Midbrain (tissue), 1 donor: ENCODE measurements around the gene LRCH4.
"Not testable (repeated sequence)": the region's sequence is repeated elsewhere in the genome, so short reads cannot be mapped to it uniquely, and the experiment has no call there.

Experiments
- DNase-seq: peaks from one replicate; lab custom pipeline; 2025; lab: John Stamatoyannopoulos, UW

The LRCH4 gene

DNA sequence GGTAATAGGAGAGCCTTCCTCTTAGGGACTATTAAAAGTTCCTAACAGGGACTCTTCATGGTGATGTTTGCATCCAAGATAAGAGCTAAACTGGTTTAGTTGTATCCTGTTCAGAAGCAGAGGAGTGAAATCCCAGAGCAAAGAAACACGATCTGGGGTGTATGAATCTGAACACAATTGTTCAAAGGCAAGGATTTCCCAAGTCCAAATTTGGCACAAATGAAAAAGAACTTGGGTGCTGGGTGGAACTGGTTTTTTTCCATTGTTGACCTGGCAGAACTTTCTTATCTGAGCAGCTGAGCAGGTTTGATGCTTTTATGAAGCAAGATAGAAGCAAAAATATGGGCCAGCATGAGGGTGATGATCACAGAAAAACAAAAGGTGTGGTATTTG is 41.0 kb downstream of the LRCH4 start:
- no peak for DNase-seq

GRCh38 chr7:100544386-100544785 is 41.5 kb downstream of the LRCH4 start:
- no peak for DNase-seq

DNA sequence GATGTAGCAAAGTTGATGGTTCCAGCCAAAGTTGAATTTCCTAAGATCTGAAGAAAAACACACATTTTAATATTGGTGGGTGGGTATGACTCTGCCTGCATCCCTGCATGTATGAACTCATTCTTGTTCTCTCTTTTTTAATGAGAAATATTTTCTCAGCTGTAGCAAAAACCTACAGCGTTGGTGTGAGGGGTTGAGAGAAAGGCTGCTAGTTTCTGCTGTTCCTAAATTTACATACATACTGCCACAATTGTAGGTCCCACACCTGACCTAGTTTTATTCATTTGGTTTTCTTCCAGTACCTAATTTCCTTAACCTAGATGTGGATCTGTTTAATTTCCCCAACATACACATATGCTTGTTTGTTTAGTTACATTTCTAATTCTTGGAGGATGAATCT is 42.3 kb downstream of the LRCH4 start:
- DNase-seq: no peak

DNA sequence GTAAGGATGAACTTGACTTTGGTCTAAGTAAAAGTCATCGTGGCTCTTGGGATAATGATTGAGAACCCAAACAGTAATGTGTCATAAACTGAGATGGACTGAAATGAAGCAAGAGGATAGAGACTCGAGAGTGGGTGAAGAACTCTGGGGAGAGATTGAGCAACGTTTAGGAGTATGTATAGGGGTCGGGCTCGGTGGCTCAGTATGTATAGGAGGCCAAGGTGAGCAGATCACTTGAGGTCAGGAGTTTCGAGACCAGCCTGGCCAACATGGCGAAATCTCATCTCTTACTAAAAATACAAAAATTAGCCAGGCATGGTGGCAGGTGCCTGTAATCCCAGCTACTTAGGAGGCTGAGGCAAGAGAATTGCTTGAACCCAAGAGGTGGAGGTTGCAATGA is 44.6 kb downstream of the LRCH4 start:
- DNase-seq: not testable (repeated sequence)

DNA sequence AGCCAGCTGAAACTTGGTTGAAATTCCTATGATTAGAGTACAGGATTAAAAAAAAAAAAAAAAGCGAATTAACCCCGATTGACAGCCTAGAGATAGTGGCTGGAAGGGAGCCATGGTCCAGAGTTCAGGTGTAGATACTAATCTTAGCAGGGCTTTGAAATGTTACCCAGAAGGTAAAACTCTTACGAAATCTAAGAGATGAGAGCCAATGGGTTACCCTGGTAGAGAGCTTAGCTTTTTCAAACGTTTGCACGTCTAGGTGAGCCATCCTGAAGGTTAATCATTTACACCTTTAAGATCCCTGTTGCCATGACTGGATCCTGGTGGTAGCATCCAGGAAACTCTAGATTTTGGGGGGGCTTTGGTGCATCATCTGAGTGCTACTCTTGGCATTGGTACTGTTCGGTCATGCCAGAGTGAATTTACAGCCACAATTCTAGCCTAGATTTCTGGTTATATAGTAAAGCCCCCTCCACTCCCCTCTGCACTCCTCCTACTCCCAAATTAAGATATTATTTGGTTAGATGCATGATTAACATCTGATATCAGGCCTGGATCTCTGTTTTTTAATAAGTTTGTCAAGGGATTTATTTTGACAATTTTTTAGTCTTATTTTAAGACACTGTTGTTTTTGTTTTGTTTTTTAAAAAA is 45.7 kb downstream of the LRCH4 start:
- no peak for DNase-seq

GRCh38 chr7:100539436-100540006 is 46.4 kb downstream of the LRCH4 start:
- no peak for DNase-seq

DNA sequence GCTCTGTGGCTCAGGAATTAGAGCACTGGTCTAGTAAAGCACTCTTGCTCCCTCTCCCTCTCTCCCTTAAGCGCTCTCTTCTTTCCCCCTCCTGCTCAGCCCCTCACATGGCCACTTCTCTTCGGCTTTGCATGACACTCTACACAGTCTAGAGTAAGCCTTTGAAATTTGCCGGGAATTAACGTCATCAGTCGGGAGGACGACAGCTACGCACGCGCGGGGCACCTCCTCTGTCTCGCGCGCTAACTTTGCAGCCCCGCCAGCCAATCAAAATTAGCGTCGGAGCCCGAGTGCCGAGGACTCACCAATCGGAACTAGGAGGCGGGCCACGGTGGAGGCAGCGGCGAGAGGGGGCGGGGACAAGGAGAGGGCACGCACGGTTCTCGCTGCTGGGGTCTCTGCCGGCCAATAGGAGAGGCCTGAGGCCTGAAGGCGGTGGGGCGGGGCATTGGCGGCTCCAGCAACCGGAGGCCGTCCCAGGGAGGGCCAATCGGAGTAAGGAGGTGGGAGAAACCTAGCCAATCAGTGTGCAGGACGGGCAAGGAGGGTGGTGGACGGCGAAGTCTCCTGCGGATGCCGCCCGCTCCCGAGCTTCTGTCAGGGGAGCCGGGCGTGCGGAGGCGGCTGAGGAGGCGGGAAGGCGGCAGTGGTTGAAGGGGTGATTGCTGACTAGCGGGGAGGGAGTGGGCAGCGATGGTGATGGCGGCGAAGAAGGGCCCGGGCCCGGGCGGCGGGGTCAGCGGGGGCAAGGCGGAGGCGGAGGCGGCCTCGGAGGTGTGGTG is 47.1 kb downstream of the LRCH4 start, which contains the start of gene AGFG2:
AGFG2 (plus strand) TSS at position 550 of the 782 bp plus-strand sequence; CDS start at position 694, 144 bp downstream.
- DNase-seq: peak; percentile 100

- no peak for DNase-seq
These were observed 47.6 kb downstream of the LRCH4 start for GRCh38 chr7:100538348-100538653.

- DNase-seq: not testable (repeated sequence)
These were observed 49.2 kb downstream of the LRCH4 start for GRCh38 chr7:100536695-100537094.

GRCh38 chr7:100535982-100536381 is 49.9 kb downstream of the LRCH4 start:
- not testable (repeated sequence) for DNase-seq

DNA sequence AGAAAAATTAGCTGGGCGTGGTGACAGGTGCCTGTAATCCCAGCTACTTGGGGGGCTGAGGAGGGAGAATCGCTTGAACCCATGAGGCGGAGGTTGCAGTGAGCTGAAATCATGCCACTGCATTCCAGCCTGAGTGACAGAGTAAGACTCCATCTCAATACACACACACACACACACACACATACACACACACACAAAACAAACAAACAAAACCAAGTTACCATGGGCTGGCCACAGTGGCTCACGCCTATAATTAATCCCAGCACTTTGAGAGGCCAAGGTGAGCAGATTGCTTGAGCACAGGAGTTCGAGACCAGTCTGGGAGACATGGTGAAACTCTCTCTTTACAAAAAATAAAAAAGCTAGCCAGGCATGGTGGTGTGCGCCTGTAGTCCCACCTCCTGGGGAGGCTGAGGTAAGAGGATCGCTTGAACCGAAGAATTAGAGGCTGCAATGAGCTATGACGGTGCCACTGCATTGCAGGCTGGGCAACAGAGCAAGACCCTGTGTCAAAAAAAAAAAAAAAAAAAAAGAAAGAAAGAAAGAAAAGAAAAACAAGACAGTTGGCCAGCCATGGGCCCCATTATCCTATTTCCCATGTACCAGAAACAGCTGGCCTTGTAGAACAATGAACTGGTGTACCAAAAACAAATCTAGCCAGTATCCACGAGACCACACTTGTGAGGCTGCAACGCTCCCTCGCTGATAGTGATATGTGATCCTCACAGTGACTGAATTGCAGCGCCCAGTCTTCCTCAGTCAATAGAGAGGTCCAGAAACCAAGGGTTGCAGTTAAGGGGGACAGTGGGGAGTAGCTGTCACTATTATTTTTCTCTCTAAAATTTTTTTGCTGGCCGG is 53.5 kb downstream of the LRCH4 start:
- no peak for DNase-seq

DNA sequence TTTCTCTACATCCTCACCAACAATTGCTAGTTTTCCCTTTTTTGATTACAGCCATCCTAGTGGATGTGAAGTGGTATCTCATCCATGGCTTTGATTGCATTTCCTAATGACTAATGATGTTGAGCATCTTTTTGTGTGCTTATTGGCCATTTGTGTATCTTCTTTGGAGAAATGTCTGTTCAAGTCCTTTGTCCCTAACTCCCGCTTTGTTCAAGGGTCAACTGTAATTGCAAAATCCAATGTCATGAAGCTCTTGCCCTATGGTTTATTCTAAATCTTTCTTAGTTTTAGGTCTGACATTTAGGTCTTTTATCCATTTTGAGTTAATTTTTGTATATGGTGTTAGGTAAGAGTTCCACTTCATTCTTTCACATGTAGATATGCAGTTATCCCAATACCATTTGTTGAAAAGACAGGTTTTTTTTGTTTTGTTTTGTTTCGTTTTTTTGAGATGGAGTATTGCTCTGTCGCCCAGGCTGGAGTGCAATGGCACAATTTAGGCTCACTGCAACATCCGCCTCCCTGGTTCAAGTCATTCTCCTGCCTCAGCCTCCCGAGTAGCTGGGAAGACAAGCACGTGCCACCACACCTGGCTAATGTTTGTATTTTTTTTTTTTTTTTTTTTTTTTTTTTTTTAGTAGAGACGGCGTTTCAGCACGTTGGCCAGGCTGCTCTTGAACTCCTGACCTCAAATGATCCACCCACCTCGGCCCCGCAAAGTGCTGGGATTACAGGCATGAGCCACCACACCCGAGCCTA is 57.6 kb downstream of the LRCH4 start:
- not testable (repeated sequence) for DNase-seq
